CD14-positive monocyte (primary cell): ENCODE results near the gene IL1RL1. TPM values are rescaled to one million over a fixed set of nuclear protein-coding genes. Genes with fewer than 3 reads are reported as not detected.

Experiments used
- DNase-seq, 3 donors: peaks; one replicate each; pipeline ENCODE4 v3.0.0-alpha.2; 2011 to 2022
- H2AFZ ChIP-seq: 2 replicates; pipeline ENCODE4 v1.6.0; 2012; ENCODE audit warnings: mild to moderate bottlenecking, low read depth, low read length, inconsistent platforms; ENCODE audit not compliant: insufficient read depth, poor library complexity, severe bottlenecking
- H3K27ac ChIP-seq, 2 donors: 1 replicate in 1 of 2; 2 replicates in 1 of 2; pipeline ENCODE4 v1.5.1; 2012 to 2013; ENCODE audit warnings: low read length in 2 of 2, control low read depth in 1 of 2, inconsistent platforms in 1 of 2, low read depth in 1 of 2, mild to moderate bottlenecking in 1 of 2
- H3K27me3 ChIP-seq, 2 donors: one replicate each; pipeline versions ENCODE4 v1.6.0 to v1.6.1; 2011 to 2013; ENCODE audit warnings: low read length in 2 of 2; ENCODE audit not compliant: control insufficient read depth in 2 of 2, insufficient read depth in 2 of 2
- H3K36me3 ChIP-seq, 2 donors: replicated peaks in 1 of 2; 1 replicate in 1 of 2; 2 replicates in 1 of 2; pipeline versions ENCODE4 v1.5.1 to v1.6.1; 2012 to 2013; ENCODE audit warnings: low read length in 2 of 2, control low read depth in 1 of 2, inconsistent platforms in 1 of 2, mild to moderate bottlenecking in 1 of 2; ENCODE audit not compliant: insufficient read depth in 2 of 2, control insufficient read depth in 1 of 2
- H3K4me1 ChIP-seq, 2 donors: 1 replicate in 1 of 2; 2 replicates in 1 of 2; pipeline versions ENCODE4 v1.5.1 to v1.6.1; 2012 to 2013; ENCODE audit warnings: low read length in 2 of 2, control low read depth in 1 of 2, inconsistent platforms in 1 of 2, mild to moderate bottlenecking in 1 of 2, moderate library complexity in 1 of 2; ENCODE audit not compliant: insufficient read depth in 2 of 2, control insufficient read depth in 1 of 2
- H3K4me2 ChIP-seq: replicated peaks from 2 replicates; pipeline ENCODE3; 2012; ENCODE audit warnings: low read length, moderate library complexity, mild to moderate bottlenecking; ENCODE audit not compliant: poor library complexity, severe bottlenecking; ENCODE audit errors: extremely low read depth
- H3K4me3 ChIP-seq, 3 experiments: fragments of 200-600 bp in 1 of 3; sonication (generic) in 1 of 3; replicated peaks in 1 of 3; 1 replicate in 2 of 3; 2 replicates in 1 of 3; pipeline ENCODE4 v1.5.1; 2011 to 2013; ENCODE audit warnings: low read length in 3 of 3, mild to moderate bottlenecking in 3 of 3, control low read depth in 2 of 3, low read depth in 2 of 3, inconsistent platforms in 1 of 3, moderate library complexity in 1 of 3
- H3K79me2 ChIP-seq: 2 replicates; pipeline ENCODE4 v1.6.0; 2012; ENCODE audit warnings: mild to moderate bottlenecking, control low read depth, inconsistent platforms, low read length, moderate library complexity; ENCODE audit not compliant: insufficient read depth
- H3K9ac ChIP-seq: 2 replicates; pipeline ENCODE4 v1.6.0; 2017; ENCODE audit warnings: low read length, mild to moderate bottlenecking; ENCODE audit not compliant: insufficient read depth, poor library complexity, severe bottlenecking
- H3K9me3 ChIP-seq, 2 donors: replicated peaks in 1 of 2; 1 replicate in 1 of 2; 2 replicates in 1 of 2; pipeline versions ENCODE4 v1.5.1 to v1.6.1; 2012 to 2013; ENCODE audit warnings: low read length in 2 of 2, control low read depth in 1 of 2; ENCODE audit not compliant: control insufficient read depth in 1 of 2, insufficient read depth in 1 of 2
- H4K20me1 ChIP-seq: 2 replicates; pipeline ENCODE4 v1.6.0; 2012; ENCODE audit warnings: mild to moderate bottlenecking, low read length, control low read depth, moderate library complexity; ENCODE audit not compliant: insufficient read depth
- H3K27ac Mint-ChIP-seq, 7 donors: one replicate each; pipeline ENCODE4 v1.8.0; 2020; ENCODE audit warnings: mild to moderate bottlenecking in 7 of 7, mixed read lengths in 7 of 7, moderate library complexity in 6 of 7, inconsistent platforms in 2 of 7
- H3K27me3 Mint-ChIP-seq, 3 donors: one replicate each; pipeline ENCODE4 v1.8.0; 2021 to 2022; ENCODE audit warnings: low read depth in 3 of 3, mild to moderate bottlenecking in 3 of 3, mixed read lengths in 3 of 3, moderate library complexity in 3 of 3, inconsistent platforms in 1 of 3
- H3K36me3 Mint-ChIP-seq, 2 donors: one replicate each; pipeline ENCODE4 v1.8.0; 2020; ENCODE audit warnings: mixed read lengths in 2 of 2, inconsistent platforms in 1 of 2, mild to moderate bottlenecking in 1 of 2
- H3K4me1 Mint-ChIP-seq: one replicate; pipeline ENCODE4 v1.8.0; 2020; ENCODE audit warnings: mild to moderate bottlenecking, mixed read lengths
- H3K4me3 Mint-ChIP-seq, 2 donors: one replicate each; pipeline ENCODE4 v1.8.0; 2020; ENCODE audit warnings: mild to moderate bottlenecking in 2 of 2, mixed read lengths in 2 of 2, moderate library complexity in 1 of 2
- H3K9me3 Mint-ChIP-seq, 7 donors: one replicate each; pipeline ENCODE4 v1.8.0; 2020 to 2022; ENCODE audit warnings: mixed read lengths in 7 of 7, mild to moderate bottlenecking in 6 of 7, moderate library complexity in 6 of 7, inconsistent platforms in 2 of 7
- CTCF ChIP-seq: fragments of 200-600 bp; IDR thresholded peaks from one replicate; pipeline ENCODE4 v1.8.0; 2022; ENCODE audit warnings: antibody characterized with exemption, mild to moderate bottlenecking
- WGBS: methylation state at CpG from one replicate; pipeline ENCODE4 v1.1.5; 2013; ENCODE audit warnings: missing lambda C conversion rate; ENCODE audit not compliant: insufficient coverage; 5-methylcytosine and 5-hydroxymethylcytosine counted together
- intact Hi-C, 2 donors: fragments of 100-400 bp; cut with micrococcal nuclease; formaldehyde crosslinking; loops; one replicate each; pipeline versions ENCODE4 v1.15.0 to v1.15.1; 2023
- polyA plus RNA-seq, 3 donors: library from polyadenylated mRNA; depleted of rRNA in 1 of 3; unstranded in 2 of 3; stranded (reverse) in 1 of 3; fragments of 300-500 nt in 2 of 3; fragments of >200 nt in 1 of 3; fragmentation: Illumina TruSeq in 2 of 3; gene quantifications; 1 replicate in 2 of 3; 2 replicates in 1 of 3; pipeline ENCODE4 v1.2.3, GENCODE V29; 2012 to 2021

The IL1RL1 gene
- polyA plus RNA-seq, 3 donors: not detected

- TF ChIP-seq CTCF: no peak
- Mint-ChIP-seq H3K4me1 (peaks cover 15% of the 10 kb centered on the region), H3K9me3 (peaks cover 0 to 4% (median 0%) of the 10 kb centered on the region in 7 donors), H3K4me3 (peak overlapping the region in 1 of 2 donors; percentile 85), H3K27ac (no peak overlapping the region), H3K27me3 (peaks cover 70 to 88% (median 86%) of the 10 kb centered on the region in 3 donors), H3K36me3 (peaks cover 0 to 9% of the 10 kb centered on the region in 2 donors)
- intact Hi-C loops: loop anchor here in 1 of 2 donors (5.0 kb wide), 1 partner anchor 35 kb away; no protein-coding TSS in a partner anchor
- H3K4me3 ChIP-seq: no peak overlapping the region
- H3K4me1 ChIP-seq: peaks cover 3% of the 10 kb centered on the region in 2 donors
- WGBS: no CpG with 5 or more reads among the region's 3 CpGs
- H3K4me2 ChIP-seq: no peak overlapping the region
- no peak overlapping the region for H3K9ac ChIP-seq
- peaks cover 0 to 4% of the 10 kb centered on the region in 2 donors for H3K9me3 ChIP-seq
- peaks cover 81 to 93% of the 10 kb centered on the region in 2 donors for H3K27me3 ChIP-seq
- no peak for DNase-seq
- no peaks in the 10 kb centered on the region for H3K36me3 ChIP-seq
- no peaks in the 10 kb centered on the region for H3K79me2 ChIP-seq
- no peak overlapping the region for H2AFZ ChIP-seq
- no peak overlapping the region for H3K27ac ChIP-seq
- no peaks in the 10 kb centered on the region for H4K20me1 ChIP-seq
These were observed 8.9 kb upstream of the IL1RL1 start for GRCh38 chr2:102302458-102302857.

GRCh38 chr2:102303589-102303988 is 7.8 kb upstream of the IL1RL1 start:
- peaks cover 72 to 90% (median 88%) of the 10 kb centered on the region in 3 donors for H3K27me3 Mint-ChIP-seq
- no peak overlapping the region for H3K4me2 ChIP-seq

More at GRCh38 chr2:102303589-102303988, 7.8 kb upstream of the IL1RL1 start:
- no peak for DNase-seq
- intact Hi-C loops: loop anchor here in 1 of 2 donors (5.0 kb wide), 1 partner anchor 36 kb away; no protein-coding TSS in a partner anchor
- Mint-ChIP-seq H3K4me1 (peaks cover 10% of the 10 kb centered on the region), H3K27ac (no peak overlapping the region), H3K4me3 (peak overlapping the region in 1 of 2 donors; percentile 49), H3K9me3 (peaks cover 0 to 8% (median 0%) of the 10 kb centered on the region in 7 donors), H3K36me3 (peaks cover 0 to 9% of the 10 kb centered on the region in 2 donors)
- Histone ChIP-seq H3K27me3 (peaks cover 81 to 93% of the 10 kb centered on the region in 2 donors), H3K4me1 (peaks cover 0 to 3% of the 10 kb centered on the region in 2 donors), H3K9me3 (peaks cover 0 to 4% of the 10 kb centered on the region in 2 donors), H3K9ac (no peak overlapping the region), H2AFZ (no peak overlapping the region), H3K36me3 (no peaks in the 10 kb centered on the region), H3K79me2 (no peaks in the 10 kb centered on the region), H3K27ac (no peak overlapping the region), H4K20me1 (no peaks in the 10 kb centered on the region), H3K4me3 (no peak overlapping the region)
- no peak for TF ChIP-seq CTCF
- WGBS: 100% methylated on average over 1 of the region's 3 CpGs
